HFF-Myc (cell line): ENCODE measurements around the gene PPP4R3B.
A peak's percentile ranks its signal among the peaks of the same experiment; 100 is the strongest.

ENCODE experiments used
- DNase-seq: peaks from one replicate; pipeline ENCODE4 v3.0.0-alpha.2; 2011; ENCODE audit warnings: low read depth; ENCODE audit errors: extremely low read depth
- H3K4me3 ChIP-seq: replicated peaks from 2 replicates; pipeline ENCODE4 v1.5.1; 2011; ENCODE audit warnings: low read depth, mild to moderate bottlenecking, control low read depth, low read length
- CTCF ChIP-seq: IDR thresholded peaks from 2 replicates; pipeline ENCODE4 v1.5.1; 2012; ENCODE audit warnings: mild to moderate bottlenecking, low read depth, low read length, control low read depth; ENCODE audit errors: missing control alignments

PPP4R3B gene

GRCh38 chr2:55511508-55512124 lies 105.8 kb downstream of the PPP4R3B start:
- no peak for DNase-seq
- H3K4me3 ChIP-seq, result no peak overlapping the region
- peak; percentile 54 for TF ChIP-seq CTCF

- TF ChIP-seq CTCF, result no peak
- H3K4me3 ChIP-seq, result no peak overlapping the region
- no peak for DNase-seq
Observed at GRCh38 chr2:55502590-55503141, 114.8 kb downstream of the PPP4R3B start.

- TF ChIP-seq CTCF, result no peak
- no peak for DNase-seq
- no peak overlapping the region for H3K4me3 ChIP-seq
Observed at GRCh38 chr2:55500025-55500424, 117.4 kb downstream of the PPP4R3B start.

GRCh38 chr2:55498582-55498981 lies 118.8 kb downstream of the PPP4R3B start:
- H3K4me3 ChIP-seq, result no peak overlapping the region
- no peak for DNase-seq
- TF ChIP-seq CTCF, result no peak
